Prostate gland (tissue), 2 donors: ENCODE measurements around the gene NAPA. TPM values are rescaled to one million over a fixed set of nuclear protein-coding genes. Genes with fewer than 3 reads are reported as not detected.

ENCODE experiments used
- DNase-seq: peaks from one replicate; pipeline ENCODE4 v3.0.0-alpha.2; 2019; ENCODE audit warnings: low spot score
- H3K27ac ChIP-seq, 2 donors: fragments of 200-600 bp; sonication (generic); 2 replicates each; pipeline ENCODE4 v1.5.1; 2017 to 2019
- H3K27me3 ChIP-seq: fragments of 200-600 bp; sonication (generic); replicated peaks from 2 replicates; pipeline ENCODE4 v1.5.1; 2019; ENCODE audit not compliant: insufficient read depth
- H3K36me3 ChIP-seq, 2 donors: fragments of 200-600 bp; sonication (generic); 1 replicate in 1 of 2; 2 replicates in 1 of 2; pipeline versions ENCODE4 v1.5.1 to v1.8.1; 2017 to 2019
- H3K4me1 ChIP-seq: fragments of 200-600 bp; sonication (generic); replicated peaks from 2 replicates; pipeline ENCODE4 v1.5.1; 2019
- H3K4me3 ChIP-seq, 2 donors: fragments of 200-600 bp; sonication (generic); 2 replicates each; pipeline ENCODE4 v1.5.1; 2017 to 2019
- H3K9me3 ChIP-seq: fragments of 200-600 bp; sonication (generic); 2 replicates; pipeline ENCODE4 v1.5.1; 2017
- POLR2A ChIP-seq: fragments of 450-650 bp; IDR thresholded peaks from one replicate; pipeline ENCODE4 v1.6.1; 2016; ENCODE audit warnings: antibody characterized with exemption, mild to moderate bottlenecking
- POLR2AphosphoS5 ChIP-seq: sonication (generic); formaldehyde crosslinking; IDR thresholded peaks from one replicate; pipeline ENCODE4 v1.6.1; 2017; ENCODE audit warnings: antibody characterized with exemption
- WGBS: methylation state at CpG from one replicate; pipeline ENCODE4 v1.1.5; 2018; 5-methylcytosine and 5-hydroxymethylcytosine counted together
- intact Hi-C: fragments of 100-400 bp; cut with DNase I; formaldehyde crosslinking; loops from one replicate; pipeline ENCODE4 v1.14.2; 2022
- total RNA-seq, 2 donors: library from RNA; depleted of rRNA; stranded (reverse); fragments of >200 nt; gene quantifications; one replicate each; pipeline ENCODE4 v1.1.0, GENCODE V29; 2016
- TF ChIP-seq, protein P1 (sequence below), 4 experiments: fragments of 200-600 bp in 2 of 4; fragments of 450-650 bp in 2 of 4; sonication (generic) in 2 of 4; IDR thresholded peaks; 1 replicate in 3 of 4; 2 replicates in 1 of 4; pipeline ENCODE4 v1.5.1; 2016 to 2019; ENCODE audit warnings: antibody characterized with exemption in 4 of 4, mild to moderate bottlenecking in 2 of 4, moderate library complexity in 2 of 4

The NAPA gene
- total RNA-seq, 2 donors from 2014 or later, result 263 to 422 TPM

DNA sequence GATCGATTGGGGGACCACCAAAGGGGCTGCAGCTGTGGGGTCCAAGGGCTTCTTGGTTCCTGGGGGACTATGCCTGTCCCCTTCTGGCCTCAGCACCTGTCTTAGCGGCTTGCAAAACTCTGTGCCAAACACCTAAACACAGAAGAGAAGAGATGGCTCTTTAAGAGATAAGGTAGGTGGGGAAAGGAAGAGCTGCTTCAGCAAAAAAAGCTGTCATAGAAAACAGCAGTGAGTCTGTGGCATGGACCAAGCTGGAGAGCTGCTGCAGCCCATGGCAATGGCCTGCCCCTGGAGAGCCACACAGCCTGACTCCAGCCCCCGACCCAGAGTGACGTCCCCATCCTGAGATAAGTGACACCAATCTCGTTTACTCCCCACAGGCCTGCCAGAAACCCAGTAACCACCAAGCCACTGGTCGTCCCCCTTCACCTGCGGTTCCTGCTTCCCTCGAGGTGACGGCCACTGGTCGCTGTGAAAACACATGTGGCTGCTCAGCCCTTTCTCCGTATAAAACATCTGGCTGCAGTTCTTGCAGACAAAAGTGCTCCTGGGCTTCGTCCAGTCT lies 25.0 kb upstream of the NAPA start:
- Histone ChIP-seq H3K27me3 (peaks cover 2% of the 10 kb centered on the region), H3K4me1 (no peaks in the 10 kb centered on the region), H3K36me3 (no peaks in the 10 kb centered on the region), H3K27ac (no peak overlapping the region), H3K4me3 (no peak overlapping the region), H3K9me3 (no peaks in the 10 kb centered on the region)
- no peak for DNase-seq
- TF ChIP-seq POLR2A, result no peak
- TF ChIP-seq, protein P1, sequence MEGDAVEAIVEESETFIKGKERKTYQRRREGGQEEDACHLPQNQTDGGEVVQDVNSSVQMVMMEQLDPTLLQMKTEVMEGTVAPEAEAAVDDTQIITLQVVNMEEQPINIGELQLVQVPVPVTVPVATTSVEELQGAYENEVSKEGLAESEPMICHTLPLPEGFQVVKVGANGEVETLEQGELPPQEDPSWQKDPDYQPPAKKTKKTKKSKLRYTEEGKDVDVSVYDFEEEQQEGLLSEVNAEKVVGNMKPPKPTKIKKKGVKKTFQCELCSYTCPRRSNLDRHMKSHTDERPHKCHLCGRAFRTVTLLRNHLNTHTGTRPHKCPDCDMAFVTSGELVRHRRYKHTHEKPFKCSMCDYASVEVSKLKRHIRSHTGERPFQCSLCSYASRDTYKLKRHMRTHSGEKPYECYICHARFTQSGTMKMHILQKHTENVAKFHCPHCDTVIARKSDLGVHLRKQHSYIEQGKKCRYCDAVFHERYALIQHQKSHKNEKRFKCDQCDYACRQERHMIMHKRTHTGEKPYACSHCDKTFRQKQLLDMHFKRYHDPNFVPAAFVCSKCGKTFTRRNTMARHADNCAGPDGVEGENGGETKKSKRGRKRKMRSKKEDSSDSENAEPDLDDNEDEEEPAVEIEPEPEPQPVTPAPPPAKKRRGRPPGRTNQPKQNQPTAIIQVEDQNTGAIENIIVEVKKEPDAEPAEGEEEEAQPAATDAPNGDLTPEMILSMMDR (IDR thresholded peaks at IDR 0.05), result no peak
- TF ChIP-seq POLR2AphosphoS5, result no peak
- intact Hi-C loops, result loop anchor here (5.0 kb wide), 1 partner anchor 157 kb away; no protein-coding TSS in a partner anchor
- WGBS, result 69% methylated on average over 12 of the region's 12 CpGs

DNA sequence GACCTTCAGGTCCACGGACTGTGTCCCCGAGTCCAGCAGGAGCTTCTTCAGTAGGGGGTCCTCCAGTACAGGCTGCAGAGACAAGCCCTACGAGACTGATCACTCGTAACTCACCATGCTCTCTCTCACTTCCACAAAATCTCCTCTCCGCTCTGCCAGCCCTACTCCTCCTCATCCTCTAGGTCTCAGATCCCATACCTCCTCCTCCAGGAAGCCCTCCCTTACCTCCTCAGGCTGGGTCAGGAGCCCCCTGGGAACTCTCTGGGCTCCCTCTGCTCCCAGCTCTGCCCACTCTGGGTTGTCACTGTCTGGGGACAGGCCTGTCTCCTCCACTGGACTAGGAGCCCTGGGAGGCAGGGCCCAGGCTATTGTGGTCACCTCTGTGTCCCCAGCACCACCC lies 23.9 kb upstream of the NAPA start:
- H3K27me3 ChIP-seq, result no peaks in the 10 kb centered on the region
- TF ChIP-seq POLR2A, result no peak
- TF ChIP-seq, protein P1 (IDR thresholded peaks at IDR 0.05), result no peak
- TF ChIP-seq POLR2AphosphoS5, result no peak
- H3K27ac ChIP-seq, result no peak overlapping the region
- H3K9me3 ChIP-seq, result no peaks in the 10 kb centered on the region
- H3K4me1 ChIP-seq, result no peaks in the 10 kb centered on the region
- 84% methylated on average over 5 of the region's 5 CpGs for WGBS
- no peak overlapping the region for H3K4me3 ChIP-seq
- intact Hi-C loops, result no loop called here
- H3K36me3 ChIP-seq, result no peaks in the 10 kb centered on the region
- no peak for DNase-seq

DNA sequence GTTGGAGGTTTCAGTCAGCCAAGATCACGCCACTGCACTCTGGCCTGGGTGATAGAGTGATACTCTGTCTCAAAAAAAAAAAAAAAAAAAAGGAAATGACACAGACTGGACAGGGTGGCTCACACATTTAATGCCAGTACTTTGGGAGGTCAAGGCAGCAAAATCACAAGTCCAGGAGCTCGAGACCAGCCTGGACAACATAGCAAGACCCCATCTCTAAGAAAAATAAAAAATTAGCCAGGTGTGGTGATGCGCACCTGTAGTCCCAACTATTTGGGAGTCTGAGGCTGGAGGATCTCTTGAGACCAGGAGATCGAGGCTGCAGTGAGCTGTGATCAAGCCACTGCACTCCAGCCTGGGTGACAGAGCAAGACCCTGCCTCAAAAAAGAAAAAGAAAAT lies 22.6 kb upstream of the NAPA start:
- no peaks in the 10 kb centered on the region for H3K27me3 ChIP-seq
- no peak for DNase-seq
- no peaks in the 10 kb centered on the region for H3K9me3 ChIP-seq
- no peak overlapping the region for H3K27ac ChIP-seq
- no peak overlapping the region for H3K4me3 ChIP-seq
- 95% methylated on average over 4 of the region's 4 CpGs for WGBS
- intact Hi-C loops, result no loop called here
- TF ChIP-seq POLR2AphosphoS5 (no peak), POLR2A (no peak)
- TF ChIP-seq, protein P1 (IDR thresholded peaks at IDR 0.05), result no peak
- H3K4me1 ChIP-seq, result no peaks in the 10 kb centered on the region
- no peaks in the 10 kb centered on the region for H3K36me3 ChIP-seq

DNA sequence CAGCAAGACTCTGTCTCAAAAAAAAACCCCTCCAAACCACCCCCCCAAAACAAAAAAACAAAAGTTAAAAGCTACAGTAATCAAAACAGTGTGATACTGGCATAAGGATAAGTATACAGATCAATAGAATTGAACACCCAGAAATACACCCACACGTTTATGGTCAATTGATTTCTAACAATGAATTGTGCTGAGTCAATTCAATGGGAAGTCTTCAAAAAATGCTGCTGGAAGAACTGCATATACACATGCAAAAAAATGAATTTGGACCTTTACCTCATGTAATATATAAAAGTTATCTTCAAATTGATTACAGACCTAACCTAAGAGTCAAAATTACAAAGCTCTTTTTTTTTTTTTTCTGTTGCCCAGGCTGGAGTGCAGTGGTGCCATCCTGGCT lies 19.8 kb upstream of the NAPA start:
- Histone ChIP-seq H3K27ac (no peak overlapping the region), H3K4me1 (no peaks in the 10 kb centered on the region), H3K9me3 (no peaks in the 10 kb centered on the region), H3K4me3 (no peak overlapping the region), H3K27me3 (no peaks in the 10 kb centered on the region), H3K36me3 (no peaks in the 10 kb centered on the region)
- intact Hi-C loops, result no loop called here
- WGBS, result 73% methylated on average over 1 of the region's 1 CpG
- TF ChIP-seq POLR2A (no peak), POLR2AphosphoS5 (no peak)
- TF ChIP-seq, protein P1 (IDR thresholded peaks at IDR 0.05), result no peak
- no peak for DNase-seq

DNA sequence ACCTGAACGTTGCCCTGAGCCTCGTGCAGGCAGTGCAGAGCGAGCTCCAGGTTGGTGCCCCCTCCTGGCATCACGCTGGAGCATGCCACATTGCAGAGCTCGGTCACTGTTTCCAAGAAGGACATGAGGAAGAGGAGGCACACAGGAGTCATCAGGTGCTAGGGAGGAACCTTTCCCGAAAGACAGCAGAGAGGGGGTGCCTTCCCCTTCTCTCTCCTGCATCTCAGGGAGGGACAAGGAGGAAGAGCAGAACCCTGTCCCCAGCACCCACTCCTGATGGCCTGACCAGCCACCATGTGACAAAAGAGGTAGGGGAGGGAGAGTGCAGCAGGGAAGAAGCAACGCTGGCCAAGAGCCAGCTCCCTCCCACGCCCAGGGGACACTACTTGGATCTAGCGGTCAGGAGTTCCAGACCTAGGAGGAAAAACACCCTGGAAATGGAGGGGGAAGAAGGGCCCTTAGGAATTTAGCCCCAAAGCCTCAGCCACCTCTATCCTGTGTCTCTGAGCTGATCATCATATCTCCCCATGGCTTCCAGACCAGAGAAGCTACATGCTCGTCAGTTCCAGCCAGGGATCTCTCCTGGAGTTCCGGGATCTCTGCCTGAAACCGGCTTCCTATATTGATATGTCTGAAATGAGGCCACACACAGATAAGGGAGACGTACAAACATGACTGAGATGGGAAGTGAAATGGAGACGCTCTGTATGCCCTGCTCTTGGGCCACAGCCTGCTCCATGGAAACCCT lies 17.0 kb upstream of the NAPA start:
- intact Hi-C loops, result no loop called here
- Histone ChIP-seq H3K27me3 (no peaks in the 10 kb centered on the region), H3K27ac (no peak overlapping the region), H3K4me3 (no peak overlapping the region), H3K9me3 (no peaks in the 10 kb centered on the region), H3K36me3 (no peaks in the 10 kb centered on the region), H3K4me1 (no peaks in the 10 kb centered on the region)
- 41% methylated on average over 14 of the region's 14 CpGs for WGBS
- TF ChIP-seq POLR2A, result no peak
- no peak for TF ChIP-seq POLR2AphosphoS5
- TF ChIP-seq, protein P1 (IDR thresholded peaks at IDR 0.05), result no peak
- no peak for DNase-seq
